Right ventricle myocardium inferior (tissue), 1 donor: ENCODE measurements around the gene RBMS3. TPM values are rescaled to one million over a fixed set of nuclear protein-coding genes. Genes with fewer than 3 reads are reported as not detected.

Source experiments
- ATAC-seq: fragments of 200-7000 bp; cut with Tn5 transposase; one replicate; pipeline ENCODE4 v1.9.1; 2020; ENCODE audit warnings: mild to moderate bottlenecking, moderate library complexity
- DNase-seq: peaks from one replicate; pipeline ENCODE4 v3.0.0; 2021; ENCODE audit errors: missing footprints
- intact Hi-C: fragments of 100-400 bp; cut with DNase I; formaldehyde crosslinking; loops from one replicate; pipeline ENCODE4 v1.11.0; 2022
- total RNA-seq: library from RNA; stranded (reverse); fragmentation: NEBNext Ultra II Directional; extraction: Animal tissue kit (Norgen Biotek cat#: 25700); gene quantifications from one replicate; pipeline ENCODE4 v1.2.1, GENCODE V29; 2021
- donor health status: DM: no; HTN: yes; CAD: no; lungs with severe emphysema.

The RBMS3 gene
- total RNA-seq, 1 donor from 2014 or later: 32.7 TPM

DNA sequence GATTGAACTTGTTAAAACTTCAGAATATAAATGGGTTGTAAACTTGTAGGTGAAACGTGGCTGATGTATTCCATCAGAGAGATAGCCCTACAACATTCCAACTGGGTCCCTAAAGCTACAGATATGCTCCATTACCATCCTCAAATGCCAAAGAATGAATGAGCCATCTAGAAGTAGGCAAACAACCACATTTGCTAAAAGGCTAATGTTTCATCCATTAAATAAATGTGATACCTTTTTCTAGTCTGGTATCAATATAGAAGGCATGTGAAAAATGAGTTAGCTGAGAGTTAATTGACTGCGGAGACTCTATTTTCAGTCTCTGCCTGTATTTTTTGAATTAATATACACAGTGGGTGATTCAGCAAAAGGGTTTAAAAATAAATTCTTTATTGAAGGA is 203.8 kb downstream of the RBMS3 start:
- ATAC-seq (no peak), DNase-seq (no peak)
- intact Hi-C loops: no loop called here

DNA sequence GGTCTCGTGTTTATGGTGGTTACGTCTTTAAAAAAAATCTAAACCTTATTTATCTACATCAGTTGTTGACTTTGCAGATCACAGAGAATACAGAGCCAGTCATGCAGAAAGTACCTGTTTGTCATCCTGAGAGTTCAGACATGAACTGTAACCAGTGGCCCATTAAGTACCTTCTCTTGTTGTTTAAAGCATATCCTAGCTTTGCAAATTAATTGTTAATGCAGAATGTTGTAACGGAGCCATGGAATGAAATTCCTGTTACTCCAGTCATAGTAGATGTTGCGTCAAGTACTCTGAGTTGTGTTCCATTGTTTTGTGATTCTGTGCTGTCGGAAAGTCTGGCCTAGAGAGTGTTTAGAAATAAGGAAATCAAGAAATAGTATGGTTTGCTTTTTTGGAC is 205.2 kb downstream of the RBMS3 start:
- intact Hi-C loops: no loop called here
- no peak for ATAC-seq

DNA sequence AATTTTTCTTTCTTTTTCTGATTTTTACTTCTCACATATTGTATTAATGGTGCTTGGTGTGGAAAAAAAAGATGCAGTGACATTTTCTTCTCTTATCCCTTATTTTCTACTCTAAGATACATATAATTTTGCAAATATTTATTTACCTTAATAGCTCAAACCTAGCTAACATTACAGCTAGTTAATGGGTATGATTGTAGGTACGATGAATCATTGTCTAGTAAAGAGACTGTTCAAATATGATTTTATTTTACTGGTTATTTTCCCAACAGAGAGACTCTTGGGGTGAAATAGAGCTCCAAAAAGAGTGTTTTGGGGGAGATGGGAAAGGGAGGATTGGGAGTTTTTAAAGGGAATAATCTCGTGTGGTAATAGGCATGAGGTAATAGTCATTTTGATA is 206.0 kb downstream of the RBMS3 start:
- ATAC-seq (no peak), DNase-seq (no peak)
- intact Hi-C loops: no loop called here

More for the DNA sequence above, 205.2 kb downstream of the RBMS3 start:
- no peak for DNase-seq

DNA sequence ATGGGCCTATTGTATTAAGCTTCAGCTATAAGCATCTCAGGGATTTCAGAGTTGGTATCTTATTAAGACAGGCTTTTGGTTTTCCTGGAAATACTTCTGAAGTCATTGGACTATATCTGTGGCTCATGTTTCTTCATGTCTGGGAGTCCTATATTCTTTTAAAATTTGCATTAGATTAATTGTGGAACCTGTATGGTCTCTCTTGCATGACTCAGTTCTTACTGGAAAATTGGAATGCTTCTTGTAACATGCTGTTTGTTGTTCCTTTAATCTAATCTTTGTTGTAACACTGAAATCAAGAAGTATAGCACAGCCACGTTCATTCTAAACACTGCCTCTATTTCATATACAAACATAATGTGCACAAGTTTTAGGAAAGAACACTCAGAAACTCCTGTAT is 208.1 kb downstream of the RBMS3 start:
- DNase-seq (no peak), ATAC-seq (no peak)
- intact Hi-C loops: no loop called here

DNA sequence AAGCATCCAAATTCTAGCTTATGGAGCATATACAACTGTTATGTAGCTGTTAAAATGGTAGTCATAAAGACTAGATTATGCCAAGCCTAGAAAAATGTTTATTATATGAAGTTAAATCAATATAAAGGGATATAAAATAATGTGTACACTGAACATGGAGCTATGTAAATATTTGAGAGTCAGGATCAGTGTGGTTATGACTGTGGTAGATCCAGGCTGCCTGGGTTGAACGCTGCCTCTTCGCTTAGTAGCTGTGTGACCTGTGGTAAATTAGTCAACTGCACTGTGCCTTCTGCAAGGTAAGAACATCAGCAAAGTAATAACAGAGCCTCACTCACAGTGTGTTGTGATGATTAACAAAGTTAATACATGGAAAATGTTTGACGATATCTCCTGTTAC is 212.2 kb downstream of the RBMS3 start:
- ATAC-seq (no peak), DNase-seq (no peak)
- intact Hi-C loops: no loop called here

DNA sequence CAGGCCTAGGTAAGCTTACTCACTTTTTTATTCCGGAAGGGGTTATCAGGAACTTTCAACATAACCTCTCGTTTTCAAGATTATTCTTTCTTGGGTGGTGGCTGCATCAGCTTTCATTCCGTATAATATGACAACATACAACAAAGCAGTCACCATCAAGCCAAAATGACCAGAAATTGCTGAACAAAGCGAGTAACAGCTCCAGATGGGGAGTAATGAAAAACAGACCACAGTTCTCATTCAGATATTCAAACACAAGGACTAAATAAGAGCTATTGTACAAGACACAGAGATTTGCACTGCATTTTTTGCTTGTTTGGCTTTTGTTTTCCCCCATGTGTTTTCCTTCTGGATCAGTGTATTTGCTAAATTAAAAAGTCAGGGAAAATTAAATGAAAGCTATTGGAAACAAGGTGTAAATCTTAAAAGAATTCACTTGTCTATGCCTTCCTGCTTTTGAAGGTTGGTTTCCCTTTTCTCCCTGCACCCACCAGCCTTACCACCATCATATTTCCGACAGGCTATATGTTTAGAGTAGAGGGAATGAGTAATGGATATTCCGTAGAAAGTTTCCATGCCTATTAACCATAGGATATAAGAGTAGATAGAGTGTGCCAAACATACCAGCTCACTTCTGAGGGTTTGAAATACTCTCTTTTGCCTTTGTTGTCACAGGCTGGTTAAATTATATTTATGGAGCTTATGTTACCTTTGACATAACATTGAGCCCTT is 213.6 kb downstream of the RBMS3 start:
- no peak for DNase-seq
- intact Hi-C loops: no loop called here
- ATAC-seq: peak; percentile 72

DNA sequence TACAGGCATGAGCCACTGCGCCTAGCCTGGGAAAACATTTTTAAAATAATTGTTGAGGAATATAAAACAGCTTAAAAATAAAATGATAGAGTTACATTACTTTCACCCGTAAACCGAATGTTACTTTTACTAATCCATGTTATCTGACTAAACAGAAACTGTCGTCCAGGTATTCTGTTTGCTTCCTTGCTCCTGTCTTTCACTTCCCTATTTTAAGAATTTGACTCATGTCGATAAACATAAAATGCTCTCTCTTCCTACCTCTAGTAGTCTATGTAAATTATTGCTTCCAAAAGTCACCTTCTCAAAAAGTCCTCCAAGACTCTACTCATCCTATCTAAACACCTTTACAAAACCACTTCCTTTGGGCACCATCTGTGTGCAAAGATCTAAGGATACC is 216.4 kb downstream of the RBMS3 start:
- intact Hi-C loops: no loop called here
- DNase-seq: no peak
- ATAC-seq: no peak

DNA sequence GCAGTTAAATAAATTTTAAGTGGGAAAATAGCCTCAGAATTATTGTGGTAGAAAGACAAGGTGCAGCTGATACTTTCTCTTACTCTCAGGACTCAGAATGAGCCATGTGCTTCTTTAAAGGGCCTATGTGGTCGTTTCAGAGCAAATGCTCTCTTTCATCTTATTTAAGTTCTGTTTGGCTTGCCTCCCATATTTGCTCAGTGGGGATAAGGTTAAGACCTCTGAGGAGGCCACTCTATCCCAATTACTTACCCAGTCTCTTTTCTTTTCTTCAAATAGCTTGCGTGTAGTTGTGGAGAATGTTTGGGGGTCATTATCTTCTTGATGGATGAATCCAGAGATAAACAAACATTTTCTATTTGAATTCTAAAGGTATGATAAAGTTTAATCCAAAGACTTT is 221.9 kb downstream of the RBMS3 start:
- intact Hi-C loops: no loop called here
- ATAC-seq (no peak), DNase-seq (no peak)

DNA sequence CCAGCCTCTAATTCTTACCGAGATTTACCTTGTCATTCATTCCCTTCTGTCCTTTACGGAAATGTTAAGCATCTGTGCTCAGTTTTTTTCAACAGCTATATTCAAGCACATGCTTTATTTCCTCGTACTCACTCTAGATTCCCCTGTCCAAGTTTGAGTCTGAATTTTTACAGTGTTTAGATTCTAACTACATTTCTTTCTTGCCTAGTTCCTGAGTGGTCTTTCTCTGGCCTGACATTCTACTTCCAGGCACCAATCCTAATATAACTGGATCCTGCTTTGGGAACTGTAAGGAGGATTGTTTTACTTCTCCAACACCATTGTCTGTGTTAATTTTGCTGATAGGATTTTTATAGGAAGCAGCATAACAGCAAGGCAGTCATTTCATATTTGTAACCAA is 222.4 kb downstream of the RBMS3 start:
- no peak for DNase-seq
- intact Hi-C loops: no loop called here
- no peak for ATAC-seq

DNA sequence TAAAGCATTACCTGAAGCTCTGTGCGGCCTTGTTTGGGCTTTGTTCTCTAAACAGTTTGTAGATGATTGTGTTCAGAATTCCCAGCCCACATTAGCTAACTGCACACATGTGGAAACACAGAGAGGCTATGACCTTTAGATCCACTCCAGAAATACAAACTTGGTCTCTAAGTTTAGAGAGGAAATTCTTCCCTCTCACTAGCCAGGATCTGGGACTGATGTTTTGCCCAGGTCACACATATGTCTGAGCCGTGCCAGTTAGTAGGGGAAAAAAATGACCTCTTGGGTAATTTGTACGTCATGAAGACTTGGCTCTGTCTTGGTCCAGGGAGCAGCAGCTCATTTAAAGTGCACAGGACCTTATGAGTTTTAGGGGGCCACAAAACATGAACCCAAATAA is 223.1 kb downstream of the RBMS3 start:
- intact Hi-C loops: no loop called here
- DNase-seq (no peak), ATAC-seq (peak; percentile 95)

DNA sequence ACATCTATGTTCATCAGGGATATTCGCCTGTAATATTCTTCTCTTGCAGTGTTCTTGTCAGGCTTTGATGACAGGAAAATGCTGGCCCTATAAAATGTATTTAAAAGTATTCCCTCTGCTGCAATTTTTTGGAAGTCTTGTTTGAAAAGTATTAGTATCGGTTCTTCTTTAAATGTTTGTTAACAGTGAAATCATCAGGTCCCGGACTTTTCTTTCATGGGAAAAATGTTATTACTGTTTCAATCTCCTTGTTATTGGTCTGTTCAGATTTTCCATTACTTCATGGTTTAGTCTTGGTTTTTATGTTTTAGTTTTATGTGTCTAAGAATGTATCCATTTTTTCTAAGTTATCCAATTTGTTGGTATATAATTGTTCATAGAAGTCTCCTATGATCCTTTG is 225.6 kb downstream of the RBMS3 start:
- DNase-seq: no peak
- no peak for ATAC-seq
- intact Hi-C loops: no loop called here

DNA sequence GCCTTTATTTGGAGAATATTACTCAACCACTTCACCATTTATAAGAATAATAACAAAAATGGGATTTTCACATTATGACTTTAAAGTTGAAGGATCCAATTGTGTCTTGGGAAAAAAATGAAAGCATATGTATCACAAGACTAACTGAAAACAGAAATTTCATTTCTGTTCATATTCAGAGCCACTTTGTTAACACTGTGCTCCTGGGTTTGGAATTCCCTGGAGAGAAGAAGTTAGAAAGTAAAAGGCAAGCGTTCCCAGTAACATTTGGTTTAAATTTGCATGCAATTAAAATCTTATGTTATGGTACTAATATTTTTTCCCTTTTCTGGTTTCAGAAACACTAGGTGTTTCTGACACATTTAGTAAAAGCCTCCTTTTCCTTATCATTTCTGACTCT is 230.8 kb downstream of the RBMS3 start:
- intact Hi-C loops: no loop called here
- DNase-seq (no peak), ATAC-seq (no peak)

DNA sequence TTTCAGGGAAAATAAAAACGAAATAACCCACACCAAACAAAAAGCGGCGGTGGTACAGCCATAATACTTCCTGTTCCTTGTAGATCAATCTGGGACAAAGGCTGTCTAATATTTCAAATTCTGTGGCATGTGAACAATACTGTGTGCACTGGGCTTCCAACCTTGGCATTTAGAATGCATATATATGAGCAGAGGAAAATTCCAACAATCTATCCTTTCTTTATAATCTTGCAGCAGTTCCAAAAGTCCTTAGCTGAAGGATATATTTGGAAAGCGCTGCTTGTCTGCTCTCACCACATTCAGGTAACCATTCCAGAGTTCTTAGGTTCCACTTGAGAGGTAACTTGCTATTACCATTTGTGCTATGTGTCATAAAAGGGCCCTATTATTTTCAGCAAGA is 231.8 kb downstream of the RBMS3 start:
- ATAC-seq: no peak
- intact Hi-C loops: no loop called here
- DNase-seq: no peak

DNA sequence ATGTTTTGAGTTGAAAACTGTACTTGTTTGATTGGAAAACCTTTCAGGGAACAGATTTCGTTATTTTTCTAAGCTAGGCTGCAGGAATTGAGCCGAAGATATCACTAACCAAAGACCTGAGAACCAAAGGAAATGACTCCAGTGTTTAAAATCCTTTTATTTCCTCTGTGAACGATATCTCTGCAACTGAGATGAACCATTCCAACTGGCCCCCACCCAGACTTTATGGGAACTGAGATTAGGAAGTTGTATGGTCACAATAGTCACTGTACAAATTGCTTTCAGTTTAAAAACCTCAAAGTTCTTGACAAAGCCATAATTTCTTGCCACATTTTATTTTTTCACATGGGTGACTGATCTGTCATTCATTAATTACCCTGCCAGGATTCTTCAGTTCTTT is 232.4 kb downstream of the RBMS3 start:
- DNase-seq: no peak
- peak; percentile 71 for ATAC-seq
- intact Hi-C loops: no loop called here

DNA sequence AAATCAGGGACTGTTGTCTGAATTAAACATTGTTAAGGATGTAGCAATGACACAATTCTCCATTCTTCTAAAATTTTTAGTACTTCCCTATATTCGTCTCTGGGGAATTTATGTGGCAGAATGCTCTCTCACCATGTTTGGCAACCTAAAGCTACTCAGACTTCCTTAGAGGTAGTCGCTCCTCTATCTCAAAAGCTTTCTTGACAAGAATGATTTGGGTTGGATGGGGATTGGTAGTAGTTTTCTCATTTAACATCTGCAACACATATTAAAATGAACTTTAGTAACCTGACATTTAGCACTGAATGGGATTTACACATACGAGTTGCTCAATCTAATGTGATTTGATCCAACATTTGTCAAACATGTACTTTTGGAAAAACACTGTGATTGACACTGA is 233.3 kb downstream of the RBMS3 start:
- ATAC-seq: peak; percentile 86
- DNase-seq: no peak
- intact Hi-C loops: no loop called here

DNA sequence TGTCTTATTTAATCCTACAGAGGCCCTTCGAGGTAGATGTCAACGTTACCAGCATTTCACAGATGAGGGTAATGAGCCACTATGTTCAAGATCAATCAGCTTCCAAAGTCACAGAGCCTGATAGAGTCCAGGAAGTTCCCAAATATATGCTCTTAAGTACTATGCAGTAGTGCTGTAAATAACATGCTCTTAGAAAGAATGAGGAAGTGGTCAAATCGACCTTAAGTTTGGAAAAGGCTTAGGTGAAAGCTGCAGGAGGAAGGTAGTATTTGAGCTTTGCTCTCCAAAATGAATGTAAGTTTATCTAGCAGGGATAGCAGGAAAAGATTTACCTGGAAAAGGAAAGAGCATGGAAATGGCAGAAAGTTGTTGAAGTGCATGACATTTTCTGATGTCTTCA is 234.0 kb downstream of the RBMS3 start:
- intact Hi-C loops: no loop called here
- DNase-seq (no peak), ATAC-seq (no peak)

DNA sequence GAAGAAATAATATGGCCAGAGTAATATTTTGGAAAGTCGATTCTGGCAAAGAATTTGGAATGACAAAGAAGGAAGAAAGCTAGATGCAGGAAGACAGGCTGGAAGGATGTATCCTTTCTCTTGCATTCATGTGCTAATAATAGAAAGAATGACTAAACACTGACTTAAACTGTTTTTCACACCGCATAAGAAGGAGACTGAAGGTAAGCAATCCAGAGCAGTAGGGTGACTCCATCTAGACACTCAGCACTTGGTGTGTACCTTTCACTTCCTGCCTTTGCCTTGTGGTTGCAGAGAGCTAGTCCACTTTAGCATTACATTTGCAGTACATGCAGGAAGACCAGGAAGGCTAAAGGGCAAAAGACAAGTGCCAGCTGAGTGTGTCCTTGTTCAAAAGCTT is 234.6 kb downstream of the RBMS3 start:
- no peak for DNase-seq
- intact Hi-C loops: no loop called here
- ATAC-seq: no peak

DNA sequence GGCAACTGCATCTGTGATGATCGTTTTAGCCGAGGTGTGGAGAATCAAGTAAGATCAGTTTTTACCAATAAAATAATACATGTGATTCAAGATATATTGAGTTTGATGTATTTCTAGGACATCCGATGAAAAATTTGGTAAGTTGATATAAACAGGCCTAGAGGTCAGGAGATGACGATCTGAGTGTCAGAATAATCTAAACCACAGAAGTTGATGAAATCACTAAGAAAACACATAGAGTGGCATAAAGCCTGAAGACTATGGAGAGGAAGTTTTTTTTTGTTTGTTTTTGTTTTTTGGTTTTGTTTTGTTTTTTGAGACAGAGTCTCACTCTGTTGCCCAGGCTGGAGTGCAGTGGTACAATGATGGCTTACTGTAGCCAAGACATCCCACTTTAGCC is 235.3 kb downstream of the RBMS3 start:
- intact Hi-C loops: no loop called here
- DNase-seq (no peak), ATAC-seq (no peak)

DNA sequence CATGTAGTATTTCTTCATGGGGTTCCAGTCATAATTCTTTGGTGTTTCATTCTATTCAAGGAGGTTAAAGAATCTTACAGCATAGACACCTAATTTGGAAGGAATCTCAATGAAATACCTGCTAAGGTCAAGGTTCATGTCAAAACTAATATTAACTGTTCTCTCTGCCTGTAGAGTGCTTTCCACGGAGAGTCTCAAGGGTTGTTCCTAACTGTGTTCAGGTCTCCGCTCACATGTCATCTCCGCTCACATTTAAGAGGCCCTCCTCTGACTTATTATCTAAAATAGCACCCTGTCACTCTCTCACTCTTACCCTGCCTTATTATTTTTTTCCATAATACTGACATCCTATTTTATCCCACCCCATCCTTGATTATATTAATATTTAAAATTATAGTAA is 239.9 kb downstream of the RBMS3 start:
- intact Hi-C loops: no loop called here
- ATAC-seq: no peak
- DNase-seq: no peak

DNA sequence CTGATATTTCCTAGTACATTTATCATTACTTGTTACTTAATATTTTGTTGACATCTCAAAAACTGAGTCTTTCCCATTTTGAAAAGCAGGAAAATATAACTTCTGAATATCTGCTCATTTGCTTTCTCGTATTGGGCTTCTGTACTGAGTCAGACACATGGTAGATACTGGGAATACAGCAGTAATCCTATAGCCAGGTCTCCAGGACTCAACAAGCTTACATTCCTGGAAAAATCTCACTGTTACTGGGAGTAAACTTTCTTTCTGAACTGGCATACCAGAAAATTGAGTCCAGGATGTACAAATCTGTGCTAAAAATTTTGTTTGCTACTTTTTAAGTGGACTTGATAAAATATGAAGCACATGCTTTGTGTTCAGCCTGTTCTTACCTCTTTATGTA is 240.4 kb downstream of the RBMS3 start:
- ATAC-seq: no peak
- no peak for DNase-seq
- intact Hi-C loops: no loop called here

DNA sequence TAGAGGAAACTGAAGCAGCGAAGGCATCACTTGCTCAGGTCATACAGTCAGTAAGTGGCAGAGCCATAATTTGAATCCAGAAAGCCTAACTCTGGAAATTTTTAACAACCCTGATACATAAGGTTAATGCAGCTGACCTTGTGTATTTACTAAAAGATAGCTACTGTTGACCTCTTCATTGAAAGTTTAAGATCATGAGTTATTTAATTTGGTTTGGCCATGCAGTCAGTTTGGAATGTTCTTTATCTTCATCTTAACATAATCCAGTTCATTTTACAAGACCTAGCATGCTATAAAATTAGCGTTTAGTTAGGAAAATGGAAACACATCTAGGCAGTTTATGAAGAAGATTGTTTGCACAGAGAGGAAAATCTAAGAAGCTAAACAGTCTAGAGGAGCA is 240.9 kb downstream of the RBMS3 start:
- intact Hi-C loops: no loop called here
- no peak for ATAC-seq
- DNase-seq: no peak
